ENCODE results near the gene IFT57. TPM values are rescaled to one million over a fixed set of nuclear protein-coding genes. Genes with fewer than 3 reads are reported as not detected.
A peak's percentile ranks its signal among the peaks of the same experiment; 100 is the strongest.

Gene IFT57
- total and polyA plus RNA-seq, 9 of the 15 experiments (the other 6 are each of a cell fraction or from before 2014, with no cell fraction given), result 1.5 to 20.1 (median 9.9) TPM

- TF ChIP-seq SMAD3 (CRISPR knock-in tag; conservative IDR thresholded peaks at IDR 0.05) (no peak), HIVEP1 (CRISPR knock-in tag; IDR thresholded peaks at IDR 0.05) (no peak), ELK3 (CRISPR knock-in tag; IDR thresholded peaks at IDR 0.05) (no peak), ZNF668 (CRISPR knock-in tag; IDR thresholded peaks at IDR 0.05) (no peak), DMBX1 (CRISPR knock-in tag; IDR thresholded peaks at IDR 0.05; ENCODE audit: borderline replicate concordance) (no peak), BMI1 (IDR thresholded peaks at IDR 0.05; ENCODE audit: low read length) (0 out of 2 replicates have a peak, but pooled peaks have one; percentile 38), FOXM1 (IDR thresholded peaks at IDR 0.05; ENCODE audit: low read depth) (no peak), FOXM1 (CRISPR knock-in tag; IDR thresholded peaks at IDR 0.05; ENCODE audit: low read depth) (no peak), ZNF551 (CRISPR knock-in tag; IDR thresholded peaks at IDR 0.05) (no peak), MAZ (CRISPR knock-in tag; conservative IDR thresholded peaks at IDR 0.05 in 1 of 2, IDR thresholded peaks at IDR 0.05 in 1 of 2) (peak; percentile 57 to 82), RFX1 (IDR thresholded peaks at IDR 0.05) (peak; percentile 95), RBM15 (IDR thresholded peaks at IDR 0.05; ENCODE audit: insufficient read depth, low read length) (no peak), MCM3 (IDR thresholded peaks at IDR 0.05) (no peak), ZNF76 (CRISPR knock-in tag; IDR thresholded peaks at IDR 0.05; ENCODE audit: borderline replicate concordance) (0 out of 2 replicates have a peak, but pooled peaks have one; percentile 35), ILK (tag; IDR thresholded peaks at IDR 0.05; ENCODE audit: borderline replicate concordance, low read depth) (no peak), CCAR2 (IDR thresholded peaks at IDR 0.05; ENCODE audit: low read depth, low read length) (no peak), KAT7 (CRISPR knock-in tag; IDR thresholded peaks at IDR 0.05; ENCODE audit: borderline replicate concordance) (no peak), OTX1 (CRISPR knock-in tag; IDR thresholded peaks at IDR 0.05) (no peak), NR4A1 (CRISPR knock-in tag; IDR thresholded peaks at IDR 0.05) (peak; percentile 60; the same call in 1 of the 2 replicates), NR4A1 (tag; IDR thresholded peaks at IDR 0.05) (no peak), ZNF586 (CRISPR knock-in tag; conservative IDR thresholded peaks at IDR 0.05) (no peak)
- TF ChIP-seq, protein P1, sequence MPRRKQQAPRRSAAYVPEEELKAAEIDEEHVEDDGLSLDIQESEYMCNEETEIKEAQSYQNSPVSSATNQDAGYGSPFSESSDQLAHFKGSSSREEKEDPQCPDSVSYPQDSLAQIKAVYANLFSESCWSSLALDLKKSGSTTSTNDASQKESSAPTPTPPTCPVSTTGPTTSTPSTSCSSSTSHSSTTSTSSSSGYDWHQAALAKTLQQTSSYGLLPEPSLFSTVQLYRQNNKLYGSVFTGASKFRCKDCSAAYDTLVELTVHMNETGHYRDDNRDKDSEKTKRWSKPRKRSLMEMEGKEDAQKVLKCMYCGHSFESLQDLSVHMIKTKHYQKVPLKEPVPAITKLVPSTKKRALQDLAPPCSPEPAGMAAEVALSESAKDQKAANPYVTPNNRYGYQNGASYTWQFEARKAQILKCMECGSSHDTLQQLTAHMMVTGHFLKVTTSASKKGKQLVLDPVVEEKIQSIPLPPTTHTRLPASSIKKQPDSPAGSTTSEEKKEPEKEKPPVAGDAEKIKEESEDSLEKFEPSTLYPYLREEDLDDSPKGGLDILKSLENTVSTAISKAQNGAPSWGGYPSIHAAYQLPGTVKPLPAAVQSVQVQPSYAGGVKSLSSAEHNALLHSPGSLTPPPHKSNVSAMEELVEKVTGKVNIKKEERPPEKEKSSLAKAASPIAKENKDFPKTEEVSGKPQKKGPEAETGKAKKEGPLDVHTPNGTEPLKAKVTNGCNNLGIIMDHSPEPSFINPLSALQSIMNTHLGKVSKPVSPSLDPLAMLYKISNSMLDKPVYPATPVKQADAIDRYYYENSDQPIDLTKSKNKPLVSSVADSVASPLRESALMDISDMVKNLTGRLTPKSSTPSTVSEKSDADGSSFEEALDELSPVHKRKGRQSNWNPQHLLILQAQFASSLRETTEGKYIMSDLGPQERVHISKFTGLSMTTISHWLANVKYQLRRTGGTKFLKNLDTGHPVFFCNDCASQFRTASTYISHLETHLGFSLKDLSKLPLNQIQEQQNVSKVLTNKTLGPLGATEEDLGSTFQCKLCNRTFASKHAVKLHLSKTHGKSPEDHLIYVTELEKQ (CRISPR knock-in tag; IDR thresholded peaks at IDR 0.05), result no peak
- TF ChIP-seq, protein P2, sequence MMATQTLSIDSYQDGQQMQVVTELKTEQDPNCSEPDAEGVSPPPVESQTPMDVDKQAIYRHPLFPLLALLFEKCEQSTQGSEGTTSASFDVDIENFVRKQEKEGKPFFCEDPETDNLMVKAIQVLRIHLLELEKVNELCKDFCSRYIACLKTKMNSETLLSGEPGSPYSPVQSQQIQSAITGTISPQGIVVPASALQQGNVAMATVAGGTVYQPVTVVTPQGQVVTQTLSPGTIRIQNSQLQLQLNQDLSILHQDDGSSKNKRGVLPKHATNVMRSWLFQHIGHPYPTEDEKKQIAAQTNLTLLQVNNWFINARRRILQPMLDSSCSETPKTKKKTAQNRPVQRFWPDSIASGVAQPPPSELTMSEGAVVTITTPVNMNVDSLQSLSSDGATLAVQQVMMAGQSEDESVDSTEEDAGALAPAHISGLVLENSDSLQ (IDR thresholded peaks at IDR 0.05), result peak; percentile 47; the same call in 1 of the 2 replicates
Observed at GRCh38 chr3:108221911-108222852, at the start of gene IFT57 (continued).
